ENCODE measurements around the gene HSD11B1L.

Gene HSD11B1L

DNA sequence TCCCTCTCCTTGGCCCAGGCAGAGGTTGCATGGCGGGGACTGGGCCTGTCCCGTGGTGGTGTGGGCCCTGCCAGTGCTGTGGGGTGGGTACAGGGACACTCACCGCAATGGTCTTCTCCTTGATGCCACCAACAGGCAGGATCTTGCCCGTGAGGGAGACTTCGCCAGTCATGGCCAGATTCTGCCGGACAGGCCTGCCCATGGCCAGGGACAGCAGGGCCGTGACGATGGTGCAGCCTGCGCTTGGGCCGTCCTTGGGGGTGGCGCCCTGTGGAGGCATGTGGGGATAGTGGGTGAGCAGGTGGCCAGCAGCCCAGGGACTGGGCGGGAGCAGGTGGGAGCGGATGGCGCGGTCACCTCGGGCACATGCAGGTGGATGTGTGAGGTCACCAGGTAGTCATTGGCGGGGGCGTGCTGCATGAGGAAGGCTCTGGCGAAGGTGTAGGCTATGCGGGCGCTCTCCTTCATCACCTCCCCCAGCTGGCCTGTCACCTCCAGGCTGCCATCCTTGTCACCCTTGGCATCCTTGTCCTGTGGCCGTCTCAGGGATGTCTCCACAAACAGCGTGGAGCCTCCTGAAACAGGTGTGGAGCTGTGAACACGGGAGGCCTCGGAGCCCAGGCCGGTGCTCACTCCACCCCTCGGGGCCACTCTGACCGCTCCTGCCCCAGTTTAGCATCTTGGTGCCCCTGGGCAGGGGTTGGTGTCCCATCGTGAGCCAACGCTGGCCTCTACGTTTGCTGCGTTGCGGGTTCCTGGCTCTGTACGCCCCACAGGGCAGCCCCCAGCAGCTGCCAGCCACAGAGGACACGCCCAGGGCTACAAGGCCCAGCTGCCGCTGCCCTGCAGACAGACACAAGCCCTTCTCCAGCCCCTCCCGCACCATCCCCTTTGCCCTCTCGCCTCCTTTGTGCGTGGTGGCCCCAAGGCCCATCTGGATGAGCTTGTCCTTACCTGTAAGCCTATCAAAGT is 12.7 kb downstream of the HSD11B1L start:
- peak overlapping the region in 2 of 3 experiments; percentile 36 to 99 for H3K4me3 Mint-ChIP-seq
- H3K27ac Mint-ChIP-seq = no peak overlapping the region
- TF ChIP-seq, protein P1, sequence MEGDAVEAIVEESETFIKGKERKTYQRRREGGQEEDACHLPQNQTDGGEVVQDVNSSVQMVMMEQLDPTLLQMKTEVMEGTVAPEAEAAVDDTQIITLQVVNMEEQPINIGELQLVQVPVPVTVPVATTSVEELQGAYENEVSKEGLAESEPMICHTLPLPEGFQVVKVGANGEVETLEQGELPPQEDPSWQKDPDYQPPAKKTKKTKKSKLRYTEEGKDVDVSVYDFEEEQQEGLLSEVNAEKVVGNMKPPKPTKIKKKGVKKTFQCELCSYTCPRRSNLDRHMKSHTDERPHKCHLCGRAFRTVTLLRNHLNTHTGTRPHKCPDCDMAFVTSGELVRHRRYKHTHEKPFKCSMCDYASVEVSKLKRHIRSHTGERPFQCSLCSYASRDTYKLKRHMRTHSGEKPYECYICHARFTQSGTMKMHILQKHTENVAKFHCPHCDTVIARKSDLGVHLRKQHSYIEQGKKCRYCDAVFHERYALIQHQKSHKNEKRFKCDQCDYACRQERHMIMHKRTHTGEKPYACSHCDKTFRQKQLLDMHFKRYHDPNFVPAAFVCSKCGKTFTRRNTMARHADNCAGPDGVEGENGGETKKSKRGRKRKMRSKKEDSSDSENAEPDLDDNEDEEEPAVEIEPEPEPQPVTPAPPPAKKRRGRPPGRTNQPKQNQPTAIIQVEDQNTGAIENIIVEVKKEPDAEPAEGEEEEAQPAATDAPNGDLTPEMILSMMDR (IDR thresholded peaks at IDR 0.05; ENCODE audit: unreplicated experiment in 3 of 3) = no peak
- peaks cover 8% of the 10 kb centered on the region for H3K27me3 Mint-ChIP-seq (ENCODE audit: low read depth)
- H3K4me1 Mint-ChIP-seq = peaks cover 16% of the 10 kb centered on the region
- H3K9me3 Mint-ChIP-seq = no peaks in the 10 kb centered on the region
- H3K36me3 Mint-ChIP-seq (ENCODE audit: low read depth) = peaks cover 14% of the 10 kb centered on the region

DNA sequence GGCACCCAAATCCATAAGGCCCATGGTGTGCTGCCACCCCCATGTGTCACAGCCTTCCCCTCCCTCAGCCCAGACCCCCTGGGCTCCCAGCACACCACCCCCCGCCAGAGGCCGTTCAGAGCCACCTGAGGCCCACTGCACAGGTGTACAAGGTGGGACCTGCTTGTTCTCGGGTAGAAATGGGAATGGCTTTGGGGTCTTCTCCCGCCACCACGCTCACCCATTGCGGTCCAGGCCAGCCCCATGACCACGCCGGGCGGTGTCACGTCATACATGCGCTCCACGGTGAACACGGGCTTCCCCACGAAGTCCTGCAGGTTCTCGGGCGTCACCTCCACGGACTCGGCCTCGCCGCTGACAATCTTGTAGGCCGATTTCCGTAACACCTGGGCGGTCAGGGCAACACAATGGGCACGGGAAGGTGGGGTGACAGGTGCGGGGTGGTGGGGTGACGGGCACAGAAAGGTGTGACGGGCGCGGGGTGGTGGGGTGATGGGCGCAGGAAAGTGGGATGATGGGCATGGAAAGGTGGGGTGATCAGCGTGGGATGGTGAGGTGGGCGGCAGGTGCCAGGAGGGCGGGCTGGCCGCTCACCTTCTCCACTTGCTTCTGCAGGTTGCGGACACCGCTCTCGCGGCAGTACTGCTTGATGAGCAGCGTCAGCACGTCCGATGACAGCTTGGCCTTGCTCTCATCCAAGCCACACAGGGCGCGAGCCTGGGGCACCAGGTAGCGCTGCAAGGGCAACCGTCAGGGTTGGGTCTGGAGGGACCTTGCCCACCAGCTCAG is 13.5 kb downstream of the HSD11B1L start:
- Mint-ChIP-seq H3K4me3 (no peak overlapping the region), H3K9me3 (no peaks in the 10 kb centered on the region), H3K4me1 (peaks cover 16% of the 10 kb centered on the region), H3K36me3 (ENCODE audit: low read depth) (peaks cover 21% of the 10 kb centered on the region), H3K27me3 (ENCODE audit: low read depth) (peaks cover 8% of the 10 kb centered on the region), H3K27ac (no peak overlapping the region)
- TF ChIP-seq, protein P1 (IDR thresholded peaks at IDR 0.05; ENCODE audit: unreplicated experiment in 3 of 3) = no peak

DNA sequence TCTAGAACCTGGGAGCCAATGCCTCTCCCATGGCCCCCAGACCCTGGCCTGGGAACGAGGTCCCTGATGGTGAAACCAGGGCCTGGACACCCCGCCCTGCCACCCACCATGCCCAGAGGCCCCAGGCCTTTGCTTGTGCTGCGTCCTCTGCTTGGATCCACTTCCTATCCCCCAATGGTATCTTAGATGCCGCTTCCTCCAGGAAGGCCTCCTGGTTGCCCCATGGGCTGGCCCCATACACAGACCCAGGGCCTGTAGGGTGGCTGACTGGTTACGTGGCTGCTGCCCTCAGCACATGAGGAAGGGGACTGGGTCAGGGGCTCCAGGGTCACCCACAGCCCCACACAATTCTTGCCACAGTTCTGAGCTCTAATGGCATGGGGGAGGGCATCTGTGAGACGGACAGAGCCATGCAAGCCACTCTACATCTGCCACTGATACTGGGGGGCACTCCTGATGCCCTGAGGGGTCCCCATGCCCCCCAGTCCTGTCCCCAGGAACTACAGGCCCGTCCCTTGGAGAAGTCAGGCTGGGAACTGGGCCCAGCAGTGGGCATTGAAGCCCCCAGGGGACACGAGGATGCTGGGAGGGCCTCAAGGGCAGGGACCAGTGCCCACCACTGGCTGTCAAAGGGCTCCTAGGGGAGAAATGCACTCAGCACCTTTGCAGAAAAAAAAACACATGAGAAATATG is 14.3 kb downstream of the HSD11B1L start:
- Mint-ChIP-seq H3K36me3 (ENCODE audit: low read depth) (peaks cover 21% of the 10 kb centered on the region), H3K4me1 (peaks cover 11% of the 10 kb centered on the region), H3K4me3 (no peak overlapping the region), H3K27ac (no peak overlapping the region), H3K9me3 (no peaks in the 10 kb centered on the region), H3K27me3 (ENCODE audit: low read depth) (peaks cover 3% of the 10 kb centered on the region)
- TF ChIP-seq, protein P1 (IDR thresholded peaks at IDR 0.05; ENCODE audit: unreplicated experiment in 3 of 3) = no peak

DNA sequence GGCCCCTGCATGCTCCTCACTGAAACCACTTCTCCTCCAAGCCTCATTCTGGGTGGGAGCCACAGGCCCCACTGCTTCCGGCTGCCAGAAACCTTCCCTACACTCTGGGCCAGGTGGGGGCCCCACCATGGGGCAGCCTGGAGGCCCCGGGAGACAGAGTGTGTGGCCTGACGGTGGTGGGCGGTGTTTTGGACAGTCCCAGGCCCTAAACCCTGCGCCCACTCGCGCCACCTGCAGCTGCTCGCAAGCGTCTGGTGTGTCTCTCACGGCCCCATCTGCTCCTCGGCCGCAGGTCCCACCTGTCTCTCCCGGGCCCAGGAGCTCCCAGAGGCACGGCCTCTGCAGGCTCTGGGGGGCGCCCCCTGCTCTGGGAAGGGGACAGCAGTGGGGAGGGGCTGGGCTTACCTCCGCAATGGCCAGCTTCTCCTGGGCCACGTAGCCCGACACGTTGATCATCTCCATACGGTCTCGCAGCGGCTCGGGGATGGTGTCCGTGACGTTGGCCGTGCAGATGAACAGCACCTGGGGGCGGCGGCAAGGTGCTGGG is 14.9 kb downstream of the HSD11B1L start:
- peaks cover 26% of the 10 kb centered on the region for H3K36me3 Mint-ChIP-seq (ENCODE audit: low read depth)
- no peaks in the 10 kb centered on the region for H3K9me3 Mint-ChIP-seq
- H3K27ac Mint-ChIP-seq = no peak overlapping the region
- TF ChIP-seq, protein P1 (IDR thresholded peaks at IDR 0.05; ENCODE audit: unreplicated experiment in 3 of 3) = no peak
- H3K27me3 Mint-ChIP-seq (ENCODE audit: low read depth) = peaks cover 2% of the 10 kb centered on the region
- peaks cover 11% of the 10 kb centered on the region for H3K4me1 Mint-ChIP-seq
- no peak overlapping the region for H3K4me3 Mint-ChIP-seq

DNA sequence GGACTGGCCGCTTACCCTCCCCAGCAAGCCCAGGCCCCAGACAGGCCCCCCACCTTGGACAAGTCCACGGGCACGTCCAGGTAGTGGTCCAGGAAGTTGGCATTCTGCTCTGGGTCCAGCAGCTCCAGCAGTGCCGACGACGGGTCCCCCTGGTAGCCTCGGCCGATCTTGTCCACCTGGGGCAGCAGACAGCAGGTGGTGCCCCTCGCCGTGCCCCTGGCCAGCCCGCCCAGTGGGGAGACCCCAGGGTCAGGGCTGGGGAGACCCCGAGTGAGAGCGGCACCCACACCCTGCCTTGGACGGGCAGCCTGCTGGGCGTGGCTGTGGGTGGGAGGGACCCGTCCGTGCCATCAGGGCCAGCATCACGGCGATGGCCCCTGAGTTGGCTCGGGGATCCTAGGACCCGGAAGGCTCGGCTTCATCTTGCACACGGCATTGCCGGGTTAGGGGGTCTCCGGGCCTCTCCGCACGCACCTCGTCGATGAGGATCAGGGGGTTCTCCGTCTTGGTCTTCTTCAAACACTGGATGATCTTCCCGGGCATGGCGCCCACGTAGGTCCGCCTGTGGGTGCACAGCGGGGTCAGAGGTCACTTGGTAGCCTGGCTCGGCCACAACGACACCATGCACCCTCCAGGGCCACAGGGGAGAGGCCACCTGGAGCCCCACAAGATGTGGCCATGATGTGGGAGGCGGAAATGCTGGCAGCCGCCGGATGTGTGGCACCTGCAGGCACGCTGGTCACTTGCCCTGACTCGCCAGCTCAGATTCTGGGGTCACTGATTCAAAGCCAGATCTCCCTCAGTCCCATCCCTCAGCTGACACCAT is 15.6 kb downstream of the HSD11B1L start:
- H3K4me3 Mint-ChIP-seq = no peak overlapping the region
- TF ChIP-seq, protein P1 (IDR thresholded peaks at IDR 0.05; ENCODE audit: unreplicated experiment in 3 of 3) = no peak
- H3K4me1 Mint-ChIP-seq = peaks cover 11% of the 10 kb centered on the region
- H3K27me3 Mint-ChIP-seq (ENCODE audit: low read depth) = no peaks in the 10 kb centered on the region
- no peak overlapping the region for H3K27ac Mint-ChIP-seq
- H3K36me3 Mint-ChIP-seq (ENCODE audit: low read depth) = peaks cover 33% of the 10 kb centered on the region
- H3K9me3 Mint-ChIP-seq = no peaks in the 10 kb centered on the region
